ENCODE data around the gene OTULIN. TPM values are rescaled to one million over a fixed set of nuclear protein-coding genes. Genes with fewer than 3 reads are reported as not detected.
A peak's percentile ranks its signal among the peaks of the same experiment; 100 is the strongest.

OTULIN gene
- total RNA-seq, 4 donors from 2014 or later: 37.7 to 59.2 (median 43.1) TPM

DNA sequence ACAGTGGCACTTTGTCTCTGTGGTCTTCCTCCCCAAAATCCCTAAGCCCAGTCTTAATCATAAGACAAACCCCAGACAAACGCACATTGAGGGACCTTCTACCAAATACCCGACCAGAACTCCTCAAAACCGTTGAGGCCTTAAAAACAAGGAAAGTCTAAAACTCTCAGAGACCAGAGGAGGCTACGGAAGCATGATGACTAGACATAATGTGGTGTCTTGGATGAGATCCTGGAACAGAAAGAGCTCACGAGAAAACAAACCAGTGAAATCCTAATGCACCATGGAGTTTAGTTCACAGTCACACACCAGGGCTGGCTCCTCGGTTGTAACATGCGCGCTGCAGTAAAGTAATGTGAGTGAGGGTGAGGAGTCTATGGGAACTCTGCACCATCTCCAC lies 58.4 kb downstream of the OTULIN start:
- Histone ChIP-seq H3K27ac (no peak overlapping the region), H3K9me3 (no peaks in the 10 kb centered on the region), H3K36me3 (peaks cover 0 to 42% (median 0%) of the 10 kb centered on the region in 3 donors), H3K4me3 (no peak overlapping the region), H3K27me3 (no peaks in the 10 kb centered on the region), H3K4me1 (peaks cover 0 to 14% (median 3%) of the 10 kb centered on the region in 4 donors)
- DNase-seq (ENCODE audit: low spot score in 2 of 2): no peak
- TF ChIP-seq POLR2A (IDR thresholded peaks at IDR 0.05) (no peak), EP300 (IDR thresholded peaks at IDR 0.05) (no peak)
- TF ChIP-seq, protein P1, sequence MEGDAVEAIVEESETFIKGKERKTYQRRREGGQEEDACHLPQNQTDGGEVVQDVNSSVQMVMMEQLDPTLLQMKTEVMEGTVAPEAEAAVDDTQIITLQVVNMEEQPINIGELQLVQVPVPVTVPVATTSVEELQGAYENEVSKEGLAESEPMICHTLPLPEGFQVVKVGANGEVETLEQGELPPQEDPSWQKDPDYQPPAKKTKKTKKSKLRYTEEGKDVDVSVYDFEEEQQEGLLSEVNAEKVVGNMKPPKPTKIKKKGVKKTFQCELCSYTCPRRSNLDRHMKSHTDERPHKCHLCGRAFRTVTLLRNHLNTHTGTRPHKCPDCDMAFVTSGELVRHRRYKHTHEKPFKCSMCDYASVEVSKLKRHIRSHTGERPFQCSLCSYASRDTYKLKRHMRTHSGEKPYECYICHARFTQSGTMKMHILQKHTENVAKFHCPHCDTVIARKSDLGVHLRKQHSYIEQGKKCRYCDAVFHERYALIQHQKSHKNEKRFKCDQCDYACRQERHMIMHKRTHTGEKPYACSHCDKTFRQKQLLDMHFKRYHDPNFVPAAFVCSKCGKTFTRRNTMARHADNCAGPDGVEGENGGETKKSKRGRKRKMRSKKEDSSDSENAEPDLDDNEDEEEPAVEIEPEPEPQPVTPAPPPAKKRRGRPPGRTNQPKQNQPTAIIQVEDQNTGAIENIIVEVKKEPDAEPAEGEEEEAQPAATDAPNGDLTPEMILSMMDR (IDR thresholded peaks at IDR 0.05): no peak
- WGBS, 2 donors: 91 to 92% methylated on average over 8 of the region's 8 CpGs

DNA sequence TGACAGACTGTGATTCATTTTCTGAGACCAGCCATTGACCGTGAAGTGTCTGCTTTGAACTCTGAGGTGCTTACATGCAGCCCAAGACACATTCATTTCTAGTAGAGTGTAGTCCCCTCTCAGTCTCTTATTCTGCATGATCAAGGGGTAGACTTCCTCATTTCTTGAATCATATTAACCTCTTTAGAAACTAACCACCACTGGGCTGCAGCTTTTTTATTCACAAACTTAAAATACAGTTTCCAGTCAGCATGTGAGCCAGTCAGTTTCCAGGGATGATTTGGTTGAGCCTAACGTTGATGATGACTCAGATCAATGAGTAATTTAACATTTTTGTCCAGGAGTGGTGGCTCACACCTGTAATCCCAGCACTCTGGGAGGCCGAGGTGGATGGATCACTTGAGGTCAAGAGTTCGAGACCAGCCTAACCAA lies 59.2 kb downstream of the OTULIN start:
- Histone ChIP-seq H3K9me3 (no peaks in the 10 kb centered on the region), H3K36me3 (peaks cover 0 to 42% (median 0%) of the 10 kb centered on the region in 3 donors), H3K27ac (no peak overlapping the region), H3K27me3 (no peaks in the 10 kb centered on the region), H3K4me1 (peaks cover 0 to 22% (median 8%) of the 10 kb centered on the region in 4 donors), H3K4me3 (no peak overlapping the region)
- TF ChIP-seq, protein P1 (IDR thresholded peaks at IDR 0.05): no peak
- TF ChIP-seq EP300 (IDR thresholded peaks at IDR 0.05) (no peak), POLR2A (IDR thresholded peaks at IDR 0.05) (no peak)
- no peak for DNase-seq (ENCODE audit: low spot score in 2 of 2)
- 78 to 86% methylated on average over 4 of the region's 4 CpGs for WGBS, 2 donors

DNA sequence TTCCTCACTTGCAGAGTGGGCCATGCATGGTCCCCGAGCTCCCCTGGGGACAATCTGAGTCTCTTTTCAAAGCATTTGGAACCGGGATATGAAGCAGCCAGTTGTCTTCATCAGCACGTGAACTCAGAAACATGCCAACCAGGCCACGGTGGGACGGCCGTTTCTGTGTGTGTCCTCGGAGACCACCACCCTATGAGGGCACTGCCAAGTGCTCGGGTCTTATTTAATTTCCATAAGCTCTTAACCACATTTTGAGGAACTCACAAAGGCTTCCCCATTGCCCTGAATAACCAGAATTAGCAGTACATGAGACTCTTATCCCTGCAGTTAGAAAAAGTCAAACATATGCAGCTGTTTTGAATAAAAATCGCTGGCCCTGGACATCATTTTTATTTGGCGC lies 60.1 kb downstream of the OTULIN start:
- DNase-seq (ENCODE audit: low spot score in 2 of 2): peak in 1 of 2 donors; percentile 26
- H3K4me3 ChIP-seq: no peak overlapping the region
- no peaks in the 10 kb centered on the region for H3K9me3 ChIP-seq
- TF ChIP-seq, protein P1 (IDR thresholded peaks at IDR 0.05): no peak
- peak in 1 of 2 donors; percentile 14 for TF ChIP-seq EP300 (IDR thresholded peaks at IDR 0.05)
- peaks cover 0 to 37% (median 0%) of the 10 kb centered on the region in 3 donors for H3K36me3 ChIP-seq
- H3K27me3 ChIP-seq: no peaks in the 10 kb centered on the region
- 75% methylated on average over 10 of the region's 10 CpGs for WGBS, 2 donors
- H3K4me1 ChIP-seq: peaks cover 0 to 26% (median 8%) of the 10 kb centered on the region in 4 donors
- H3K27ac ChIP-seq: no peak overlapping the region

DNA sequence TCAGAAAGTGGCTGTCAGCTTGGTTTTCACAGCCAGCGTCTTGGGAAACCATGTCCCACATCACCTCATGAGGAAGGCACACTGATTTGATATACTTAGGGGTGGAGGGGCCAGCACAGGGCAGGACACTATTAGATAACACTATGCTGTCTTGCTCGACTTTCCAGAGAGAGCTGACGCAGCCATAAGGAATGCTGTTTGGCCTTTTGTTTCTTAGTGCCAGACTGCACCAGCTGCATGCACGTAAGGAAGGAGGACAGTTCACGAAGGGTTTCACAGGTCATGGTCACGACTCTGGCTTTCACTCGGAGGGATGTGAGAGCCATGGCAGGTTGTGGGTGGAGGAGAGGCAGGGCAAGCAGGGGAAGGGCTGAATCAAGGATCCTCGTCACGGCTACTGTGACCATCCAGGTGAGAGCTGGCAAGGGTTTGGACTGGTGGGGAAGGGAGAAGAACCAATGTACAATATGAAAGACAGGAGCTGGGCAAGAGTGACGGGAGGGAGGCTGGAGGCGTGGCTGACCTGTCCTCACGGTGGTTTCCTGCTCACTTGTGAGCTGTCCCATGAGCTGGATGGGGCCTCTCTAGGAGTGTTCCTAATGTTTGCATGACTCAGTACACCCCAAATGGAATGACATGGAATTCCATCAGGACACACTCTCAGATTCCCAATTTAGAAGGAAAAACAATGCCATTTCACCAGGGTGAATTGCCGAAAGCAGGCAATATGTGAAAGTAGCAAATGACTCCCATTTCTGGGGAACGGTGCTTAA lies 61.7 kb downstream of the OTULIN start:
- Histone ChIP-seq H3K27me3 (no peaks in the 10 kb centered on the region), H3K36me3 (peaks cover 0 to 42% (median 0%) of the 10 kb centered on the region in 3 donors), H3K4me1 (peaks cover 0 to 26% (median 8%) of the 10 kb centered on the region in 4 donors), H3K4me3 (no peak overlapping the region), H3K9me3 (no peaks in the 10 kb centered on the region), H3K27ac (peak overlapping the region in 2 of 4 donors; percentile 26 to 82)
- TF ChIP-seq, protein P1 (IDR thresholded peaks at IDR 0.05): no peak
- no peak for DNase-seq (ENCODE audit: low spot score in 2 of 2)
- 73 to 77% methylated on average over 14 of the region's 14 CpGs for WGBS, 2 donors

DNA sequence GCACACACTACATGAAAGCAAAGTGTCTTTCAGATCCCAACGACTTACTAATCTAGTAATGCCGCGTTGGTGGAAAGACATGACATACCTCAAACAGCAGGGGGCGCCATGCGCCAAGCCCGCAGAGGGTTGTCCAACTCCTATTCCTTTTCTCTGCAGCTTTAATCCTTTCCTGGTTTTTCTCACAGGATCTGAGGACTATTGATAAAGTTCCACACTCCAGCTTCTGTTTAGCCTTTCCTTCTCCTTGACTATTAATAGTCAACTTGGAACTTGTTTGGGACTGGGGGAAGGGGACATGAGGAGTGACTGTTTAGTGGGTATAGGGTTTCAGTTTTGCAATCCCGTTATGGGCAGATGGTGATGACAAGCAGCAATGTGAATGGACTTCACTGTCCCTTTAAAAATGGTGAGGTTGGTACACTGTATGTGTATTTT lies 62.9 kb downstream of the OTULIN start:
- Histone ChIP-seq H3K4me1 (peaks cover 0 to 26% (median 8%) of the 10 kb centered on the region in 4 donors), H3K27me3 (no peaks in the 10 kb centered on the region), H3K4me3 (no peak overlapping the region), H3K27ac (peak overlapping the region in 3 of 4 donors; percentile 51 to 82 (median 80)), H3K36me3 (peaks cover 0 to 45% (median 0%) of the 10 kb centered on the region in 3 donors), H3K9me3 (no peaks in the 10 kb centered on the region)
- TF ChIP-seq, protein P1 (IDR thresholded peaks at IDR 0.05): peak; percentile 87 to 94 (median 93)
- no peak for TF ChIP-seq POLR2A (IDR thresholded peaks at IDR 0.05)
- peak in 1 of 2 donors; percentile 52 for TF ChIP-seq EP300 (IDR thresholded peaks at IDR 0.05)
- 3 to 4% methylated on average over 7 of the region's 7 CpGs for WGBS, 2 donors
- peak; percentile 48 to 67 for DNase-seq (ENCODE audit: low spot score in 2 of 2)

Data from tibial nerve (tissue), 4 donors.